GM12892 (cell line): Measurements from ENCODE around the gene GABRB2.
A peak's percentile ranks its signal among the peaks of the same experiment; 100 is the strongest.

ENCODE experiments used
- DNase-seq: peaks from one replicate; pipeline ENCODE4 v3.0.0; 2011; ENCODE audit not compliant: insufficient read length
- FAIRE-seq: peaks from 2 replicates; lab custom pipeline; 2011; peaks lifted over from hg19 to GRCh38; lab: Jason Lieb, UNC
- POLR2A ChIP-seq: IDR thresholded peaks from 2 replicates; pipeline ENCODE4 v1.6.1; 2011; ENCODE audit warnings: low read depth, low read length, control low read depth
- POLR2AphosphoS5 ChIP-seq: IDR thresholded peaks from 2 replicates; pipeline ENCODE4 v1.6.1; 2011; ENCODE audit warnings: low read depth, low read length, control low read depth
- TAF1 ChIP-seq: IDR thresholded peaks from 2 replicates; pipeline ENCODE4 v1.6.1; 2011; ENCODE audit warnings: low read depth, mild to moderate bottlenecking, control low read depth, low read length, borderline replicate concordance

GABRB2 gene

GRCh38 chr5:161409471-161409870 is 137.1 kb downstream of the GABRB2 start:
- FAIRE-seq: no peak
- DNase-seq: no peak
- TF ChIP-seq POLR2AphosphoS5 (no peak), TAF1 (no peak), POLR2A (no peak)

GRCh38 chr5:161406880-161407279 is 139.6 kb downstream of the GABRB2 start:
- FAIRE-seq: no peak

GRCh38 chr5:161403996-161404395 is 142.5 kb downstream of the GABRB2 start:
- no peak for FAIRE-seq
- TF ChIP-seq TAF1 (no peak), POLR2A (no peak), POLR2AphosphoS5 (no peak)
- DNase-seq: no peak

More at GRCh38 chr5:161406880-161407279, 139.6 kb downstream of the GABRB2 start:
- no peak for DNase-seq
- TF ChIP-seq TAF1 (no peak), POLR2A (no peak), POLR2AphosphoS5 (no peak)

- TF ChIP-seq POLR2AphosphoS5: no peak
- no peak for TF ChIP-seq POLR2A
- no peak for TF ChIP-seq TAF1
- DNase-seq (no peak), FAIRE-seq (no peak)
Measured at GRCh38 chr5:161403121-161403520, 143.4 kb downstream of the GABRB2 start.

GRCh38 chr5:161400583-161400982 is 145.9 kb downstream of the GABRB2 start:
- no peak for FAIRE-seq
- TF ChIP-seq TAF1: no peak
- no peak for TF ChIP-seq POLR2A
- no peak for TF ChIP-seq POLR2AphosphoS5
- DNase-seq: no peak

GRCh38 chr5:161399996-161400562 is 146.4 kb downstream of the GABRB2 start:
- TF ChIP-seq POLR2A (no peak), POLR2AphosphoS5 (no peak), TAF1 (no peak)
- FAIRE-seq (peak; percentile 56), DNase-seq (no peak)

GRCh38 chr5:161397448-161397847 is 149.1 kb downstream of the GABRB2 start:
- TF ChIP-seq POLR2AphosphoS5 (no peak), POLR2A (no peak), TAF1 (no peak)
- FAIRE-seq (no peak), DNase-seq (no peak)

GRCh38 chr5:161396171-161396570 is 150.4 kb downstream of the GABRB2 start:
- TF ChIP-seq POLR2AphosphoS5: no peak
- no peak for TF ChIP-seq TAF1
- TF ChIP-seq POLR2A: no peak
- FAIRE-seq: no peak
- no peak for DNase-seq

- TF ChIP-seq POLR2A (no peak), TAF1 (no peak), POLR2AphosphoS5 (no peak)
- DNase-seq (no peak), FAIRE-seq (peak; percentile 44)
Measured at GRCh38 chr5:161391724-161392123, 154.8 kb downstream of the GABRB2 start.

- TF ChIP-seq TAF1: no peak
- no peak for TF ChIP-seq POLR2A
- no peak for TF ChIP-seq POLR2AphosphoS5
- FAIRE-seq (no peak), DNase-seq (no peak)
Measured at GRCh38 chr5:161391016-161391415, 155.5 kb downstream of the GABRB2 start.

GRCh38 chr5:161387121-161387520 is 159.4 kb downstream of the GABRB2 start:
- TF ChIP-seq TAF1 (no peak), POLR2A (no peak), POLR2AphosphoS5 (no peak)
- DNase-seq (no peak), FAIRE-seq (peak; percentile 82)

GRCh38 chr5:161385027-161385426 is 161.5 kb downstream of the GABRB2 start:
- TF ChIP-seq TAF1 (no peak), POLR2AphosphoS5 (no peak), POLR2A (no peak)
- DNase-seq (no peak), FAIRE-seq (no peak)
